OCI-LY1 (cell line): Measurements from ENCODE around the gene SERPINE3.

Experiments
- H2AFZ ChIP-seq: fragments of 200-600 bp; sonication (generic), shearing (Covaris generic); 2 replicates; pipeline ENCODE4 v1.6.0; 2014; ENCODE audit warnings: antibody characterized with exemption, mild to moderate bottlenecking, low read length
- H3F3A ChIP-seq: fragments of 200-600 bp; sonication (generic), shearing (Covaris generic); 2 replicates; pipeline ENCODE4 v1.6.0; 2014; ENCODE audit warnings: mild to moderate bottlenecking, antibody characterized with exemption, low read length, moderate library complexity; ENCODE audit not compliant: insufficient read depth
- H3K27ac ChIP-seq: fragments of 200-600 bp; sonication (generic); 2 replicates; pipeline ENCODE4 v1.5.1; 2014; ENCODE audit warnings: low read length, mixed run types, mild to moderate bottlenecking, low read depth; ENCODE audit not compliant: poor library complexity, severe bottlenecking
- H3K27me3 ChIP-seq: fragments of 200-600 bp; sonication (generic); 2 replicates; pipeline ENCODE4 v1.6.0; 2014; ENCODE audit warnings: antibody characterized with exemption, mild to moderate bottlenecking, low read length, moderate library complexity; ENCODE audit not compliant: insufficient read depth
- H3K36me3 ChIP-seq: fragments of 200-600 bp; sonication (generic); 2 replicates; pipeline ENCODE4 v1.6.1; 2014; ENCODE audit warnings: mild to moderate bottlenecking, antibody characterized with exemption, low read length, moderate library complexity, mixed read lengths; ENCODE audit not compliant: insufficient read depth
- H3K4me1 ChIP-seq: fragments of 200-600 bp; sonication (generic); 2 replicates; pipeline ENCODE4 v1.5.1; 2014; ENCODE audit warnings: mild to moderate bottlenecking, low read length, moderate library complexity; ENCODE audit not compliant: insufficient read depth, severe bottlenecking
- H3K4me2 ChIP-seq: fragments of 200-600 bp; sonication (generic), shearing (Covaris generic); 2 replicates; pipeline ENCODE4 v1.6.1; 2014; ENCODE audit warnings: low read length
- H3K4me3 ChIP-seq: fragments of 200-600 bp; sonication (generic); 2 replicates; pipeline ENCODE4 v1.5.1; 2014; ENCODE audit warnings: low read length, low read depth, mild to moderate bottlenecking, mixed read lengths; ENCODE audit not compliant: poor library complexity, severe bottlenecking
- H3K79me2 ChIP-seq: fragments of 200-600 bp; shearing (Covaris generic); 2 replicates; pipeline ENCODE4 v1.6.1; 2016; ENCODE audit warnings: mixed run types, low read length, mixed read lengths; ENCODE audit not compliant: insufficient read depth
- H3K9ac ChIP-seq: fragments of 200-600 bp; sonication (generic), shearing (Covaris generic); 2 replicates; pipeline ENCODE4 v1.6.1; 2014; ENCODE audit warnings: mild to moderate bottlenecking, low read length, mixed read lengths
- H3K9me2 ChIP-seq: fragments of 200-600 bp; sonication (generic), shearing (Covaris generic); 2 replicates; pipeline ENCODE4 v1.6.1; 2014; ENCODE audit warnings: low read depth, mild to moderate bottlenecking, low read length, mixed read lengths
- H3K9me3 ChIP-seq: fragments of 200-600 bp; shearing (Covaris generic); 2 replicates; pipeline ENCODE4 v1.6.1; 2014; ENCODE audit warnings: low read length, mixed read lengths
- H4K20me1 ChIP-seq: fragments of 200-600 bp; sonication (generic), shearing (Covaris generic); 2 replicates; pipeline ENCODE4 v1.6.0; 2016; ENCODE audit warnings: mild to moderate bottlenecking, low read length; ENCODE audit not compliant: insufficient read depth
- EZH2 ChIP-seq: fragments of 200-600 bp; sonication (generic), shearing (Covaris generic); IDR thresholded peaks from 2 replicates; pipeline ENCODE4 v1.8.0; 2017; ENCODE audit warnings: borderline replicate concordance, mixed run types, mild to moderate bottlenecking, antibody characterized with exemption, low read length, moderate library complexity, mixed read lengths
- TF ChIP-seq, protein P1 (sequence below): fragments of 200-600 bp; sonication (generic), shearing (Covaris generic); IDR thresholded peaks from 2 replicates; pipeline ENCODE4 v1.5.1; 2017; ENCODE audit warnings: mild to moderate bottlenecking, antibody characterized with exemption, low read length, moderate library complexity, mixed read lengths

The SERPINE3 gene

DNA sequence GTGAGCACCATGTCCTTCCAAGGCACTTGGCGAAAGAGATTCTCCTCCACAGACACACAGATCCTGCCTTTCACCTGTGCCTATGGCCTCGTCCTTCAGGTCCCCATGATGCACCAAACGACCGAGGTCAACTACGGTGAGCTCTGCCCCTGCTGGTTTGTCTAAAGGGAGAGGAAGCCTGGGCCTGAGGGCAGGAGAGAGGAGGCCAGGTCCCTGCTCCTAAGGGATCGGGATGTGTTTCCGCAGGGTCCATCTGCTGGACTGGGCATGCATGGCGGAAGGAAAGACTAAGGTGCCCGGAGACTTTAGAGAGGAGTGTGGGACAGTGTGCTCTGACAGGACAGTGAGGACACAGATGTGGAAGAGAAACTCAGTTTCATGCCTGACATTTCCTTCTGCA lies 7.6 kb downstream of the SERPINE3 start:
- Histone ChIP-seq H3K4me1 (no peaks in the 10 kb centered on the region), H3K27ac (no peak overlapping the region), H3K4me2 (no peak overlapping the region), H3F3A (no peaks in the 10 kb centered on the region; the same call in 1 of the 2 replicates), H3K4me3 (no peak overlapping the region), H3K36me3 (no peaks in the 10 kb centered on the region), H3K79me2 (no peaks in the 10 kb centered on the region), H2AFZ (no peak overlapping the region), H3K9me2 (no peaks in the 10 kb centered on the region), H3K27me3 (no peaks in the 10 kb centered on the region), H3K9me3 (no peaks in the 10 kb centered on the region), H3K9ac (no peak overlapping the region), H4K20me1 (no peaks in the 10 kb centered on the region)
- TF ChIP-seq, protein P1, sequence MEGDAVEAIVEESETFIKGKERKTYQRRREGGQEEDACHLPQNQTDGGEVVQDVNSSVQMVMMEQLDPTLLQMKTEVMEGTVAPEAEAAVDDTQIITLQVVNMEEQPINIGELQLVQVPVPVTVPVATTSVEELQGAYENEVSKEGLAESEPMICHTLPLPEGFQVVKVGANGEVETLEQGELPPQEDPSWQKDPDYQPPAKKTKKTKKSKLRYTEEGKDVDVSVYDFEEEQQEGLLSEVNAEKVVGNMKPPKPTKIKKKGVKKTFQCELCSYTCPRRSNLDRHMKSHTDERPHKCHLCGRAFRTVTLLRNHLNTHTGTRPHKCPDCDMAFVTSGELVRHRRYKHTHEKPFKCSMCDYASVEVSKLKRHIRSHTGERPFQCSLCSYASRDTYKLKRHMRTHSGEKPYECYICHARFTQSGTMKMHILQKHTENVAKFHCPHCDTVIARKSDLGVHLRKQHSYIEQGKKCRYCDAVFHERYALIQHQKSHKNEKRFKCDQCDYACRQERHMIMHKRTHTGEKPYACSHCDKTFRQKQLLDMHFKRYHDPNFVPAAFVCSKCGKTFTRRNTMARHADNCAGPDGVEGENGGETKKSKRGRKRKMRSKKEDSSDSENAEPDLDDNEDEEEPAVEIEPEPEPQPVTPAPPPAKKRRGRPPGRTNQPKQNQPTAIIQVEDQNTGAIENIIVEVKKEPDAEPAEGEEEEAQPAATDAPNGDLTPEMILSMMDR, result no peak
- TF ChIP-seq EZH2, result no peak

DNA sequence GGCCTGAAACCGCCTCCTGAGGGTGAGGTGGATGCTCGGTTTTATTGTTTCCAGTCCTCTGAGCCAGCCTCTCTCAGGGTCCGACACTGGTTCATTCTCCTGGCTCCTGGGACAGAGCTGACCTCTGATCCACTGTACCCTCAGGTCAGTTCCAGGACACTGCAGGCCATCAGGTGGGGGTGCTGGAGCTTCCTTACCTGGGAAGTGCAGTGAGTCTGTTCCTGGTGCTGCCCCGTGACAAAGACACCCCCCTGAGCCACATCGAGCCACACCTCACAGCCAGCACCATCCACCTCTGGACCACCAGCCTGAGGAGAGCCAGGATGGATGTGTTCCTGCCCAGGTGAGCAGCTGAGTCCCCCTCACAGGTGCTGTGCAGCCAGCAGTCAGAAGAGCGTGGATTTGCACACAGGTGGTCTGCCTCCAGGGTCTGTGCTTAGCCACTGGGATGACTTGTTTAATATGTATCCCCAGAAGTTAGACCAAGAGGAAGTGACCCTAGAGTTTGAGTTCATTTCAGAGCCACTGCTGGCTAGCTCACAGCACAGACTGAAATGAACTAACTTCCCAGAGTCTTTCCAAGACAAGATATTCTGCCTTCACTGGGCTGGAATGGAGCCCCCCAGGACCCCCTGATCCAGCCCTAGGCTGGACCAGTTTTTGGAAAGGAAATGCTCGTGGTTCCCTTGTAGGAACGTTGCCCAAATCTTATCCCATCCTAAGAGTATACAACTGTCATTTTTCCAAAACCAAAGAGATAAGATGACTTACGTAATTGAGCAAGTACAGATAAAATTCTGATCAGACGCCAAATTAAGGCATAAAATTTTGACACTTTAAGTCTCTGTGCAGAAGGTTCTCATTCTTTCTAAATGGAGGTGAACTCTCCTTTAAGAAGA lies 8.8 kb downstream of the SERPINE3 start:
- H4K20me1 ChIP-seq, result no peaks in the 10 kb centered on the region
- no peaks in the 10 kb centered on the region for H3K9me2 ChIP-seq
- no peaks in the 10 kb centered on the region for H3K27me3 ChIP-seq

DNA sequence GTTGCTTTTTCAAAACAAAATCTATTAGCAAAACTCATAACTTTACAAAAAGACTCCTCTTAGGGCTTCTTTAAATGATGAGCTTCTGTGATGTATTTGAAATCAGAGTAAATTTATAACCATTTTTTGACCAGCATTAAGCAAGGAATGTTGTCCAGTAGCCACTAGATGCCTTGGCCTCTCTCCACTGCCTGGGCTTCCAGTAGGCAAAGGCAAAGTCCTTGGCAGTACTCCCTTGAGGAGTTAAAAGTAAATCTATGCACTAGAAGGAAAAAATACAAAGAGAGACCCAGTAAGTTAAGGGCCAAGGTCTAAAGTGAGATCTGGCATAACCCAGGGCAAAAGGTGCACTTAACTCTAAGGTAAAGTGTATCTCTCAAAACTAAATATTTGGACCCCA lies 9.5 kb downstream of the SERPINE3 start:
- H3K9me2 ChIP-seq, result no peaks in the 10 kb centered on the region
- no peaks in the 10 kb centered on the region; the same call in 1 of the 2 replicates for H3F3A ChIP-seq
- no peak overlapping the region for H3K9ac ChIP-seq
- no peaks in the 10 kb centered on the region for H3K27me3 ChIP-seq
- no peaks in the 10 kb centered on the region for H3K9me3 ChIP-seq
- no peaks in the 10 kb centered on the region for H3K79me2 ChIP-seq
- no peak overlapping the region for H3K27ac ChIP-seq
- H3K4me2 ChIP-seq, result no peak overlapping the region
- TF ChIP-seq EZH2, result no peak
- TF ChIP-seq, protein P1, result no peak
- no peaks in the 10 kb centered on the region for H3K36me3 ChIP-seq
- H3K4me1 ChIP-seq, result no peaks in the 10 kb centered on the region
- no peak overlapping the region for H3K4me3 ChIP-seq
- no peak overlapping the region for H2AFZ ChIP-seq
- no peaks in the 10 kb centered on the region for H4K20me1 ChIP-seq

More for the DNA sequence above, 8.8 kb downstream of the SERPINE3 start:
- Histone ChIP-seq H3K79me2 (no peaks in the 10 kb centered on the region), H3K27ac (no peak overlapping the region), H3K4me2 (no peak overlapping the region), H3F3A (no peaks in the 10 kb centered on the region; the same call in 1 of the 2 replicates), H3K9me3 (no peaks in the 10 kb centered on the region), H3K9ac (no peak overlapping the region), H2AFZ (no peak overlapping the region), H3K4me3 (no peak overlapping the region), H3K4me1 (no peaks in the 10 kb centered on the region), H3K36me3 (no peaks in the 10 kb centered on the region)
- TF ChIP-seq EZH2, result no peak
- TF ChIP-seq, protein P1, result no peak
